Erythroblast (primary cell): ENCODE measurements around the gene LZTR1.

Experiments used
- GATA1 ChIP-seq: IDR thresholded peaks from 2 replicates; pipeline ENCODE4 v1.6.1; 2011; ENCODE audit warnings: low read depth, mild to moderate bottlenecking, control low read depth, low read length, moderate library complexity
- POLR2A ChIP-seq: IDR thresholded peaks from 2 replicates; pipeline ENCODE4 v1.6.1; 2011; ENCODE audit warnings: mild to moderate bottlenecking, low read length

DNA sequence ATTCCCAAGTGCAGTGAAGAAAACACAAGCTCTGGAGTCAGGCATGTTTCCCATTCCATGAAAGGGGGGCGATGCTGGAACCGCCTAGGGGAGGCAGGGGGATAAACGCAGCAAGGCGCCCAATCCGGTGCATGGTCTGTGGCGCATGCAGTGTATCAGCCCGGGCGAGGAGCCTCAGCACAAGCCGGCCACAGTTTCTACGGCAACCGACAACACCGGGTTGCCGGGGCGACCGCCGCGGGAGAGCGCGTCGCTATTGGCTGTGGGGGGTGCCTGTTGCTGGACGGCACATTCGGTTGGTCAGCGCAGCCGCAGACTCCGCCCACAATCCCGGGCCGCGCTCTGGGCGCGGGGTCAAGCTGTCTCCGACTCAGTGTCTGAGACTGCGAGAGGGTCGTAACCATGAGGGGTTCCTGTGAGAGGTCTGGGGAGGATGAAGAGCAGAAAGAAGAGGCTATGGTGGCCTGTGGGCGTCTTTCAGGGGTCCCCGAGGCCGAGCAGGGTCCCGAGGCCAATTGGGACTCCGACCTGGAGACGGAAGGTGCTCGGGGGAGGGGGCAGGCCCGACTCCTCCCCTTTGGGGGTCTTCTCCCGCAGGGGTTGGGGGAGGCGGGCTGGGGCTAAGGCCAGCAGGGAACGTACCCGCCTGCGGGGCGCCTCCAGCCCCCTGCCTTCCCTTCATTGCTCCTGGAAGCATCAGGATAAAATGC is 63.6 kb downstream of the LZTR1 start, which contains the start of gene LRRC74B:
- TF ChIP-seq POLR2A (no peak), GATA1 (no peak)
